ENCODE data around the gene TAF6. TPM values are rescaled to one million over a fixed set of nuclear protein-coding genes. Genes with fewer than 3 reads are reported as not detected.

The TAF6 gene
- total and polyA plus RNA-seq, 9 of the 15 experiments (the other 6 are each of a cell fraction or from before 2014, with no cell fraction given), result 0.78 to 78.7 (median 21.3) TPM

DNA sequence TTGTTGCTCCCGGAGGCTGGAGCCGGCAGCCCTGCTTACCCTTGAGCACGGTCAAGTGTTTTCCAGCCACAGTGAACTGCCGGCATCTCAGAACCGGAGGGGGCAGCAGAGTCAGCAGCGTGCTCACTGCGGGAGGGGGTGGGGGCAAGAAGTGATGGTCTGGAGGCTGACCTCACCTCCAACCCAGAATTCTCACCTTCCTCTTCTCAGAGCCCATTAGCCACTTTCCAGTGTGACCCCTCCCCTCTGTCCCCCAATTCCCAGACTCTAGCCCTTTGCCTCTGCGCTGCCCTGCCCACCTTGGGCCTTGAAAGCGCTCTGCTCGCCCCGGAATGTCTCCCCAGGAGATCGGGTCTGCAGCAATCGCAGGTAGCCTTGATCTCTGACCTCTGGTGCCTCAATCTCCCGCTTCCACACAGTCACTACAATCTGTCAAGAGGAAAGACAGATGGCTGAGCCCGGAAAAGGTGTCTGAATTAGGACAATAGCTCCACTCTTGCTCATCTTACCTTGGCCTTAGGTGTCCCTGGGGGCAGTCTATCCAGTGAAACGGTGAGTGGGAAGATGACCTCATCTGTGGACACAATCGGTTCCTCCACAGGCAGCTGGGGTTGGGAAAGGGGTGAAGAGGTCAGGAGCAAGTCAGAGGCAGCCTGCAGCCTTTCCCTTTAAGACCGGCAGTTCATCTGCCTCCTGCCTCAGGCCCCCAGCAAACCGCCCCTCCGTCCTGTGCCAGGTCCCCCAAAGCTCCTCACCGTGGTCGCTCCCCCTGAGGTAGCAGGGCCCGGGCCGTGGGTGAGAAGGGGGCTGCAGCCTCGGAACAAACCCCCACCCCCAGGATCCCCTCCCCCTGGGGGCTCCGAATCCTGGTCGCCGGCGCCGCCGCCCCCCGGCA, 38.4 kb upstream of the TAF6 start (continued):
- TF ChIP-seq ZNF431 (CRISPR knock-in tag; IDR thresholded peaks at IDR 0.05) (no peak; the same call in none of the 2 replicates), ZZZ3 (IDR thresholded peaks at IDR 0.05) (no peak), EP300 (IDR thresholded peaks at IDR 0.05; ENCODE audit: low read length) (no peak), DIDO1 (tag; IDR thresholded peaks at IDR 0.05; ENCODE audit: low read depth) (no peak), RFX5 (IDR thresholded peaks at IDR 0.05; ENCODE audit: low read depth, low read length) (no peak), IFI16 (CRISPR knock-in tag; IDR thresholded peaks at IDR 0.05) (no peak), NCOR1 (IDR thresholded peaks at IDR 0.05) (peak; percentile 27; the same call in 1 of the 2 replicates), ESRRB (CRISPR knock-in tag; IDR thresholded peaks at IDR 0.05; ENCODE audit: borderline replicate concordance) (no peak), TEAD1 (CRISPR knock-in tag; IDR thresholded peaks at IDR 0.05) (peak in 1 of 2 experiments; percentile 86; a peak in 1 of 4 replicates), TRIM28 (IDR thresholded peaks at IDR 0.05) (no peak), FUS (optimal IDR thresholded peaks at IDR 0.05; ENCODE audit: low read depth, low read length) (no peak), NFE2 (IDR thresholded peaks at IDR 0.05; ENCODE audit: low read depth) (no peak; the same call in none of the 2 replicates), RBM17 (IDR thresholded peaks at IDR 0.05; ENCODE audit: borderline replicate concordance, low read depth, low read length) (no peak), CBX5 (IDR thresholded peaks at IDR 0.05; ENCODE audit: borderline replicate concordance, low read depth) (no peak), NCOA2 (IDR thresholded peaks at IDR 0.05; ENCODE audit: partially characterized antibody in 2 of 2) (no peak), SAP30 (IDR thresholded peaks at IDR 0.05; ENCODE audit: borderline replicate concordance, insufficient read depth, low read depth, low read length, poor library complexity, severe bottlenecking) (no peak), TBL1XR1 (IDR thresholded peaks at IDR 0.05; ENCODE audit: low read length in 2 of 2) (peak in 1 of 2 experiments; percentile 20; a peak in 1 of 4 replicates)
- TF ChIP-seq, protein P1, sequence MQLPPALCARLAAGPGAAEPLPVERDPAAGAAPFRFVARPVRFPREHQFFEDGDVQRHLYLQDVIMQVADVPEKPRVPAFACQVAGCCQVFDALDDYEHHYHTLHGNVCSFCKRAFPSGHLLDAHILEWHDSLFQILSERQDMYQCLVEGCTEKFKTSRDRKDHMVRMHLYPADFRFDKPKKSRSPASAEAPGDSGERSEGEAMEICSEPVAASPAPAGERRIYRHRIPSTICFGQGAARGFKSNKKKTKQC (CRISPR knock-in tag; IDR thresholded peaks at IDR 0.05), result 0 out of 2 replicates have a peak, but pooled peaks have one; percentile 60
- TF ChIP-seq, protein P2, sequence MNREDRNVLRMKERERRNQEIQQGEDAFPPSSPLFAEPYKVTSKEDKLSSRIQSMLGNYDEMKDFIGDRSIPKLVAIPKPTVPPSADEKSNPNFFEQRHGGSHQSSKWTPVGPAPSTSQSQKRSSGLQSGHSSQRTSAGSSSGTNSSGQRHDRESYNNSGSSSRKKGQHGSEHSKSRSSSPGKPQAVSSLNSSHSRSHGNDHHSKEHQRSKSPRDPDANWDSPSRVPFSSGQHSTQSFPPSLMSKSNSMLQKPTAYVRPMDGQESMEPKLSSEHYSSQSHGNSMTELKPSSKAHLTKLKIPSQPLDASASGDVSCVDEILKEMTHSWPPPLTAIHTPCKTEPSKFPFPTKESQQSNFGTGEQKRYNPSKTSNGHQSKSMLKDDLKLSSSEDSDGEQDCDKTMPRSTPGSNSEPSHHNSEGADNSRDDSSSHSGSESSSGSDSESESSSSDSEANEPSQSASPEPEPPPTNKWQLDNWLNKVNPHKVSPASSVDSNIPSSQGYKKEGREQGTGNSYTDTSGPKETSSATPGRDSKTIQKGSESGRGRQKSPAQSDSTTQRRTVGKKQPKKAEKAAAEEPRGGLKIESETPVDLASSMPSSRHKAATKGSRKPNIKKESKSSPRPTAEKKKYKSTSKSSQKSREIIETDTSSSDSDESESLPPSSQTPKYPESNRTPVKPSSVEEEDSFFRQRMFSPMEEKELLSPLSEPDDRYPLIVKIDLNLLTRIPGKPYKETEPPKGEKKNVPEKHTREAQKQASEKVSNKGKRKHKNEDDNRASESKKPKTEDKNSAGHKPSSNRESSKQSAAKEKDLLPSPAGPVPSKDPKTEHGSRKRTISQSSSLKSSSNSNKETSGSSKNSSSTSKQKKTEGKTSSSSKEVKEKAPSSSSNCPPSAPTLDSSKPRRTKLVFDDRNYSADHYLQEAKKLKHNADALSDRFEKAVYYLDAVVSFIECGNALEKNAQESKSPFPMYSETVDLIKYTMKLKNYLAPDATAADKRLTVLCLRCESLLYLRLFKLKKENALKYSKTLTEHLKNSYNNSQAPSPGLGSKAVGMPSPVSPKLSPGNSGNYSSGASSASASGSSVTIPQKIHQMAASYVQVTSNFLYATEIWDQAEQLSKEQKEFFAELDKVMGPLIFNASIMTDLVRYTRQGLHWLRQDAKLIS (CRISPR knock-in tag; IDR thresholded peaks at IDR 0.05), result no peak
- TF ChIP-seq, protein P3, sequence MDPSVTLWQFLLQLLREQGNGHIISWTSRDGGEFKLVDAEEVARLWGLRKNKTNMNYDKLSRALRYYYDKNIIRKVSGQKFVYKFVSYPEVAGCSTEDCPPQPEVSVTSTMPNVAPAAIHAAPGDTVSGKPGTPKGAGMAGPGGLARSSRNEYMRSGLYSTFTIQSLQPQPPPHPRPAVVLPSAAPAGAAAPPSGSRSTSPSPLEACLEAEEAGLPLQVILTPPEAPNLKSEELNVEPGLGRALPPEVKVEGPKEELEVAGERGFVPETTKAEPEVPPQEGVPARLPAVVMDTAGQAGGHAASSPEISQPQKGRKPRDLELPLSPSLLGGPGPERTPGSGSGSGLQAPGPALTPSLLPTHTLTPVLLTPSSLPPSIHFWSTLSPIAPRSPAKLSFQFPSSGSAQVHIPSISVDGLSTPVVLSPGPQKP (CRISPR knock-in tag; IDR thresholded peaks at IDR 0.05), result no peak
- TF ChIP-seq, protein P4, sequence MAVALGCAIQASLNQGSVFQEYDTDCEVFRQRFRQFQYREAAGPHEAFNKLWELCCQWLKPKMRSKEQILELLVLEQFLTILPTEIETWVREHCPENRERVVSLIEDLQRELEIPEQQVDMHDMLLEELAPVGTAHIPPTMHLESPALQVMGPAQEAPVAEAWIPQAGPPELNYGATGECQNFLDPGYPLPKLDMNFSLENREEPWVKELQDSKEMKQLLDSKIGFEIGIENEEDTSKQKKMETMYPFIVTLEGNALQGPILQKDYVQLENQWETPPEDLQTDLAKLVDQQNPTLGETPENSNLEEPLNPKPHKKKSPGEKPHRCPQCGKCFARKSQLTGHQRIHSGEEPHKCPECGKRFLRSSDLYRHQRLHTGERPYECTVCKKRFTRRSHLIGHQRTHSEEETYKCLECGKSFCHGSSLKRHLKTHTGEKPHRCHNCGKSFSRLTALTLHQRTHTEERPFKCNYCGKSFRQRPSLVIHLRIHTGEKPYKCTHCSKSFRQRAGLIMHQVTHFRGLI (CRISPR knock-in tag; IDR thresholded peaks at IDR 0.05), result no peak

Data from K562 (cell line).